ENCODE results near the gene AIFM2.
"Not testable (repeated sequence)": the region's sequence is repeated elsewhere in the genome, so short reads cannot be mapped to it uniquely, and the experiment has no call there.

The AIFM2 gene

GRCh38 chr10:70124918-70125317 lies 7.7 kb downstream of the AIFM2 start:
- Histone ChIP-seq H4K20me1 (ENCODE audit: control insufficient read depth, insufficient read depth, low read depth, low read length) (no peaks in the 10 kb centered on the region), H3F3A (ENCODE audit: control insufficient read depth, insufficient read depth) (no peaks in the 10 kb centered on the region)

GRCh38 chr10:70124415-70124814 lies 8.2 kb downstream of the AIFM2 start:
- Histone ChIP-seq H3K4me2 (ENCODE audit: low read length) (no peak overlapping the region), H3K9me3 (ENCODE audit: control insufficient read depth, insufficient read depth, low read length) (no peaks in the 10 kb centered on the region), H3K9me2 (replicated peaks; ENCODE audit: control insufficient read depth, low read length) (no peaks in the 10 kb centered on the region), H3K4me3 (ENCODE audit: low read length) (no peak overlapping the region), H3K27ac (ENCODE audit: low read depth, low read length) (no peak overlapping the region), H3K4me1 (ENCODE audit: control insufficient read depth, low read length) (peaks cover 8% of the 10 kb centered on the region), H3K36me3 (ENCODE audit: control insufficient read depth, low read length) (no peaks in the 10 kb centered on the region), H3K79me2 (ENCODE audit: control insufficient read depth, low read length) (no peaks in the 10 kb centered on the region), H3K27me3 (ENCODE audit: control insufficient read depth, low read length) (no peaks in the 10 kb centered on the region), H3F3A (ENCODE audit: control insufficient read depth, insufficient read depth) (no peaks in the 10 kb centered on the region), H4K20me1 (ENCODE audit: control insufficient read depth, insufficient read depth, low read depth, low read length) (no peaks in the 10 kb centered on the region)
- TF ChIP-seq CTCF (IDR thresholded peaks at IDR 0.05; ENCODE audit: low read depth, low read length, poor library complexity, severe bottlenecking) (no peak), EZH2phosphoT487 (IDR thresholded peaks at IDR 0.05; ENCODE audit: borderline replicate concordance, low read length) (no peak)

More at GRCh38 chr10:70124918-70125317, 7.7 kb downstream of the AIFM2 start:
- TF ChIP-seq CTCF (IDR thresholded peaks at IDR 0.05; ENCODE audit: low read depth, low read length, poor library complexity, severe bottlenecking) (no peak), EZH2phosphoT487 (IDR thresholded peaks at IDR 0.05; ENCODE audit: borderline replicate concordance, low read length) (no peak)
- no peaks in the 10 kb centered on the region for H3K36me3 ChIP-seq (ENCODE audit: control insufficient read depth, low read length)
- no peaks in the 10 kb centered on the region for H3K27me3 ChIP-seq (ENCODE audit: control insufficient read depth, low read length)
- H3K4me3 ChIP-seq (ENCODE audit: low read length) = no peak overlapping the region
- H3K79me2 ChIP-seq (ENCODE audit: control insufficient read depth, low read length) = no peaks in the 10 kb centered on the region
- H3K9me3 ChIP-seq (ENCODE audit: control insufficient read depth, insufficient read depth, low read length) = no peaks in the 10 kb centered on the region
- H3K4me2 ChIP-seq (ENCODE audit: low read length) = no peak overlapping the region
- H3K27ac ChIP-seq (ENCODE audit: low read depth, low read length) = no peak overlapping the region
- H3K9me2 ChIP-seq (replicated peaks; ENCODE audit: control insufficient read depth, low read length) = no peaks in the 10 kb centered on the region
- H3K4me1 ChIP-seq (ENCODE audit: control insufficient read depth, low read length) = peaks cover 8% of the 10 kb centered on the region

GRCh38 chr10:70123817-70124216 lies 8.8 kb downstream of the AIFM2 start:
- H3K36me3 ChIP-seq (ENCODE audit: control insufficient read depth, low read length) = no peaks in the 10 kb centered on the region

GRCh38 chr10:70123166-70123565 lies 9.5 kb downstream of the AIFM2 start:
- H3K4me2 ChIP-seq (ENCODE audit: low read length); H3K9me3 ChIP-seq (ENCODE audit: control insufficient read depth, insufficient read depth, low read length); H3K36me3 ChIP-seq (ENCODE audit: control insufficient read depth, low read length); H4K20me1 ChIP-seq (ENCODE audit: control insufficient read depth, insufficient read depth, low read depth, low read length); H3K79me2 ChIP-seq (ENCODE audit: control insufficient read depth, low read length); H3K4me1 ChIP-seq (ENCODE audit: control insufficient read depth, low read length); H3K27ac ChIP-seq (ENCODE audit: low read depth, low read length); H3K27me3 ChIP-seq (ENCODE audit: control insufficient read depth, low read length); H3F3A ChIP-seq (ENCODE audit: control insufficient read depth, insufficient read depth); H3K4me3 ChIP-seq (ENCODE audit: low read length); H3K9me2 ChIP-seq (replicated peaks; ENCODE audit: control insufficient read depth, low read length): not testable (repeated sequence)

More at GRCh38 chr10:70123817-70124216, 8.8 kb downstream of the AIFM2 start:
- H3K9me2 ChIP-seq (replicated peaks; ENCODE audit: control insufficient read depth, low read length) = no peaks in the 10 kb centered on the region
- no peaks in the 10 kb centered on the region for H3F3A ChIP-seq (ENCODE audit: control insufficient read depth, insufficient read depth)
- H3K4me1 ChIP-seq (ENCODE audit: control insufficient read depth, low read length) = peaks cover 8% of the 10 kb centered on the region
- no peak for TF ChIP-seq EZH2phosphoT487 (IDR thresholded peaks at IDR 0.05; ENCODE audit: borderline replicate concordance, low read length)
- no peak for TF ChIP-seq CTCF (IDR thresholded peaks at IDR 0.05; ENCODE audit: low read depth, low read length, poor library complexity, severe bottlenecking)
- no peaks in the 10 kb centered on the region for H3K79me2 ChIP-seq (ENCODE audit: control insufficient read depth, low read length)
- no peak overlapping the region for H3K4me2 ChIP-seq (ENCODE audit: low read length)
- H3K27ac ChIP-seq (ENCODE audit: low read depth, low read length) = no peak overlapping the region
- no peaks in the 10 kb centered on the region for H3K9me3 ChIP-seq (ENCODE audit: control insufficient read depth, insufficient read depth, low read length)
- no peaks in the 10 kb centered on the region for H4K20me1 ChIP-seq (ENCODE audit: control insufficient read depth, insufficient read depth, low read depth, low read length)
- H3K4me3 ChIP-seq (ENCODE audit: low read length) = no peak overlapping the region
- no peaks in the 10 kb centered on the region for H3K27me3 ChIP-seq (ENCODE audit: control insufficient read depth, low read length)

Data from DOHH2 (cell line).